GM19043 (cell line): Measurements from ENCODE around the gene TAF7L.

ENCODE experiments used
- ATAC-seq: cut with Tn5 transposase; IDR thresholded peaks from one replicate; pipeline ENCODE4 v1.9.1; 2021; ENCODE audit warnings: low read depth; ENCODE audit not compliant: unreplicated experiment

TAF7L gene

GRCh38 chrX:101223226-101223625, 67.9 kb downstream of the TAF7L start:
- no peak for ATAC-seq

- no peak for ATAC-seq
These were observed 70.4 kb downstream of the TAF7L start for GRCh38 chrX:101220662-101221260.

DNA sequence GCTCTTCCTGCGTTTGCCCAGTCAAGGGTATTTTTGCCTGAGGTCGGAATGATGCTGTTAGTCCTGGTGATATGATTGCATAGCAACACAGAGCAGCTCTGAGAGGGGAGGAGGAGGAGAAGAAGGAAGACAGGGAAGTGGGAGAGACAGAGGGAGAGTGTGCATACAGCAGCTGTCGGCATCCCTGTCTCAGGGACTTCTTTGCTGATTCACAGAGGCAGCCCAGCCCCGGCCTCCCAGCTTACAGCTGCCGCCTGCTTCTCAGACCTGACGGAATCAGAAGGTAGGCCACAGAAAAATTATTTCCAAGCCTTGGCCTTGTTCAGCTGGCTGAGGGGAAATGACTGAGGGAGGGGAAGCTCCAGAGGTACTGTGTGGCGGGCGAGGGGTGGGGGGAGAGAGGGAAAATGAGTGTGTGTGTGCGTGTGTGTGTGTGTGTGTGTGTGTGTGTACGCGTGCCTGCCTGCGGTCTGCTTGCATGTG, 71.2 kb downstream of the TAF7L start:
- ATAC-seq: no peak

GRCh38 chrX:101219116-101219863, 71.8 kb downstream of the TAF7L start, which contains the start of gene DRP2:
Gene DRP2, plus strand, starts transcription at chrX:101219786. Its CDS starts 11,862 bp downstream, at chrX:101231648.
- ATAC-seq: no peak
